Stimulated activated CD4-positive, alpha-beta T cell treated with anti-CD3 and anti-CD28 coated beads, Interleukin-1b, Interleukin-23, amount 100 ng/mL, for 4 hours (primary cell): ENCODE data around the gene NMNAT2.

Experiments used
- DNase-seq, 2 donors: peaks; one replicate each; pipeline ENCODE4 v3.0.0-alpha.2; 2020; ENCODE audit warnings: low read depth in 2 of 2

The NMNAT2 gene

GRCh38 chr1:183365093-183365492 lies 53.1 kb downstream of the NMNAT2 start:
- DNase-seq, result no peak

GRCh38 chr1:183363972-183364371 lies 54.2 kb downstream of the NMNAT2 start:
- no peak for DNase-seq

- no peak for DNase-seq
These were observed 57.1 kb downstream of the NMNAT2 start for GRCh38 chr1:183361081-183361480.

GRCh38 chr1:183360473-183360872 lies 57.7 kb downstream of the NMNAT2 start:
- DNase-seq, result no peak

GRCh38 chr1:183356534-183357182 lies 61.5 kb downstream of the NMNAT2 start:
- no peak for DNase-seq

- DNase-seq, result no peak
These were observed 62.4 kb downstream of the NMNAT2 start for GRCh38 chr1:183355797-183356196.

- no peak for DNase-seq
These were observed 63.0 kb downstream of the NMNAT2 start for GRCh38 chr1:183355181-183355580.

GRCh38 chr1:183353597-183353996 lies 64.6 kb downstream of the NMNAT2 start:
- DNase-seq, result no peak

GRCh38 chr1:183349201-183349711 lies 68.9 kb downstream of the NMNAT2 start:
- no peak for DNase-seq

GRCh38 chr1:183346276-183346732 lies 71.9 kb downstream of the NMNAT2 start:
- no peak for DNase-seq

- no peak for DNase-seq
These were observed 78.5 kb downstream of the NMNAT2 start for GRCh38 chr1:183339556-183340167.

GRCh38 chr1:183331091-183331742 lies 87.0 kb downstream of the NMNAT2 start:
- DNase-seq, result no peak

GRCh38 chr1:183330335-183330734 lies 87.8 kb downstream of the NMNAT2 start:
- no peak for DNase-seq

- no peak for DNase-seq
These were observed 89.8 kb downstream of the NMNAT2 start for GRCh38 chr1:183328371-183328770.

GRCh38 chr1:183327434-183328290 lies 90.5 kb downstream of the NMNAT2 start:
- no peak for DNase-seq

- DNase-seq, result no peak
These were observed 94.1 kb downstream of the NMNAT2 start for GRCh38 chr1:183323849-183324683.

GRCh38 chr1:183319606-183320005 lies 98.6 kb downstream of the NMNAT2 start:
- DNase-seq, result no peak

- no peak for DNase-seq
These were observed 99.1 kb downstream of the NMNAT2 start for GRCh38 chr1:183319051-183319450.

- DNase-seq, result no peak
These were observed 99.7 kb downstream of the NMNAT2 start for GRCh38 chr1:183318433-183318832.

- DNase-seq, result no peak
These were observed 102.0 kb downstream of the NMNAT2 start for GRCh38 chr1:183315991-183316758.
